ENCODE results near the gene MFSD2A.

- TF ChIP-seq, protein P1, sequence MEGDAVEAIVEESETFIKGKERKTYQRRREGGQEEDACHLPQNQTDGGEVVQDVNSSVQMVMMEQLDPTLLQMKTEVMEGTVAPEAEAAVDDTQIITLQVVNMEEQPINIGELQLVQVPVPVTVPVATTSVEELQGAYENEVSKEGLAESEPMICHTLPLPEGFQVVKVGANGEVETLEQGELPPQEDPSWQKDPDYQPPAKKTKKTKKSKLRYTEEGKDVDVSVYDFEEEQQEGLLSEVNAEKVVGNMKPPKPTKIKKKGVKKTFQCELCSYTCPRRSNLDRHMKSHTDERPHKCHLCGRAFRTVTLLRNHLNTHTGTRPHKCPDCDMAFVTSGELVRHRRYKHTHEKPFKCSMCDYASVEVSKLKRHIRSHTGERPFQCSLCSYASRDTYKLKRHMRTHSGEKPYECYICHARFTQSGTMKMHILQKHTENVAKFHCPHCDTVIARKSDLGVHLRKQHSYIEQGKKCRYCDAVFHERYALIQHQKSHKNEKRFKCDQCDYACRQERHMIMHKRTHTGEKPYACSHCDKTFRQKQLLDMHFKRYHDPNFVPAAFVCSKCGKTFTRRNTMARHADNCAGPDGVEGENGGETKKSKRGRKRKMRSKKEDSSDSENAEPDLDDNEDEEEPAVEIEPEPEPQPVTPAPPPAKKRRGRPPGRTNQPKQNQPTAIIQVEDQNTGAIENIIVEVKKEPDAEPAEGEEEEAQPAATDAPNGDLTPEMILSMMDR (IDR thresholded peaks at IDR 0.05), result no peak
- no peak for TF ChIP-seq POLR2A (IDR thresholded peaks at IDR 0.05)
Observed at GRCh38 chr1:39988618-39989343, 33.8 kb downstream of the MFSD2A start.

Data from stomach (tissue), 4 donors.